Measurements from ENCODE around the gene IRF4.

Gene IRF4

GRCh38 chr6:398558-399078 lies 7.1 kb downstream of the IRF4 start:
- DNase-seq: no peak

GRCh38 chr6:399785-400534 lies 8.4 kb downstream of the IRF4 start:
- DNase-seq: no peak

- DNase-seq: no peak
Measured at GRCh38 chr6:400815-401214, 9.3 kb downstream of the IRF4 start.

GRCh38 chr6:401239-401993 lies 9.9 kb downstream of the IRF4 start:
- no peak for DNase-seq

- no peak for DNase-seq
Measured at GRCh38 chr6:401994-402640, 10.6 kb downstream of the IRF4 start.

- no peak for DNase-seq
Measured at GRCh38 chr6:402901-403658, 11.5 kb downstream of the IRF4 start.

GRCh38 chr6:403659-404655 lies 12.4 kb downstream of the IRF4 start:
- no peak for DNase-seq

- no peak for DNase-seq
Measured at GRCh38 chr6:404685-405423, 13.3 kb downstream of the IRF4 start.

GRCh38 chr6:408148-408547 lies 16.6 kb downstream of the IRF4 start:
- DNase-seq: no peak

- peak; percentile 85 for DNase-seq
Measured at GRCh38 chr6:408599-409102, 17.1 kb downstream of the IRF4 start.

GRCh38 chr6:409370-409972 lies 17.9 kb downstream of the IRF4 start:
- DNase-seq: no peak

- no peak for DNase-seq
Measured at GRCh38 chr6:410555-411395, 19.2 kb downstream of the IRF4 start.

- no peak for DNase-seq
Measured at GRCh38 chr6:411402-412145, 20.0 kb downstream of the IRF4 start.

GRCh38 chr6:412146-412886 lies 20.8 kb downstream of the IRF4 start:
- no peak for DNase-seq

GRCh38 chr6:414447-414846 lies 22.9 kb downstream of the IRF4 start:
- no peak for DNase-seq

- DNase-seq: no peak
Measured at GRCh38 chr6:415087-415486, 23.5 kb downstream of the IRF4 start.

GRCh38 chr6:421211-421610 lies 29.7 kb downstream of the IRF4 start:
- DNase-seq: no peak

Measured in inflammatory macrophage treated with lipopolysaccharide for 1 hour (primary cell).